HG03064 (cell line): ENCODE data around the gene GALNT6.
"Not testable (repeated sequence)": the region's sequence is repeated elsewhere in the genome, so short reads cannot be mapped to it uniquely, and the experiment has no call there.

ENCODE experiments used
- ATAC-seq: cut with Tn5 transposase; IDR thresholded peaks from one replicate; pipeline ENCODE4 v1.9.1; 2021; ENCODE audit warnings: low read depth; ENCODE audit not compliant: unreplicated experiment

GALNT6 gene

GRCh38 chr12:51361161-51362016 lies 29.8 kb downstream of the GALNT6 start:
- ATAC-seq: no peak

GRCh38 chr12:51360315-51360714 lies 30.9 kb downstream of the GALNT6 start:
- ATAC-seq: no peak

GRCh38 chr12:51359851-51360250 lies 31.4 kb downstream of the GALNT6 start:
- no peak for ATAC-seq

GRCh38 chr12:51358496-51358895 lies 32.7 kb downstream of the GALNT6 start:
- no peak for ATAC-seq

- no peak for ATAC-seq
These were observed 33.7 kb downstream of the GALNT6 start for GRCh38 chr12:51357374-51358047.

GRCh38 chr12:51351913-51352532 lies 39.2 kb downstream of the GALNT6 start:
- no peak for ATAC-seq

GRCh38 chr12:51349026-51349425 lies 42.2 kb downstream of the GALNT6 start:
- ATAC-seq: no peak

- no peak for ATAC-seq
These were observed 43.1 kb downstream of the GALNT6 start for GRCh38 chr12:51348116-51348515.

GRCh38 chr12:51346581-51346980 lies 44.6 kb downstream of the GALNT6 start, which contains the start of gene CELA1:
CELA1 (minus strand) TSS chr12:51346679; CDS start chr12:51346638, 41 bp downstream.
- no peak for ATAC-seq

GRCh38 chr12:51345681-51346080 lies 45.5 kb downstream of the GALNT6 start:
- ATAC-seq: no peak

GRCh38 chr12:51343201-51343600 lies 48.0 kb downstream of the GALNT6 start:
- ATAC-seq: no peak

GRCh38 chr12:51342416-51342815 lies 48.8 kb downstream of the GALNT6 start:
- ATAC-seq: no peak

GRCh38 chr12:51341251-51342007 lies 49.8 kb downstream of the GALNT6 start:
- no peak for ATAC-seq

GRCh38 chr12:51339750-51340149 lies 51.5 kb downstream of the GALNT6 start:
- no peak for ATAC-seq

GRCh38 chr12:51337336-51337735 lies 53.9 kb downstream of the GALNT6 start:
- ATAC-seq: not testable (repeated sequence)

- ATAC-seq: no peak
These were observed 55.3 kb downstream of the GALNT6 start for GRCh38 chr12:51335931-51336330.

- ATAC-seq: no peak
These were observed 56.4 kb downstream of the GALNT6 start for GRCh38 chr12:51334764-51335163.

- ATAC-seq: no peak
These were observed 57.7 kb downstream of the GALNT6 start for GRCh38 chr12:51333536-51333935.

GRCh38 chr12:51330186-51330585 lies 61.0 kb downstream of the GALNT6 start:
- ATAC-seq: no peak

GRCh38 chr12:51329742-51330141 lies 61.5 kb downstream of the GALNT6 start:
- ATAC-seq: no peak

GRCh38 chr12:51328587-51328986 lies 62.6 kb downstream of the GALNT6 start:
- ATAC-seq: no peak
